ENCODE results near the gene TFF1.

The TFF1 gene

DNA sequence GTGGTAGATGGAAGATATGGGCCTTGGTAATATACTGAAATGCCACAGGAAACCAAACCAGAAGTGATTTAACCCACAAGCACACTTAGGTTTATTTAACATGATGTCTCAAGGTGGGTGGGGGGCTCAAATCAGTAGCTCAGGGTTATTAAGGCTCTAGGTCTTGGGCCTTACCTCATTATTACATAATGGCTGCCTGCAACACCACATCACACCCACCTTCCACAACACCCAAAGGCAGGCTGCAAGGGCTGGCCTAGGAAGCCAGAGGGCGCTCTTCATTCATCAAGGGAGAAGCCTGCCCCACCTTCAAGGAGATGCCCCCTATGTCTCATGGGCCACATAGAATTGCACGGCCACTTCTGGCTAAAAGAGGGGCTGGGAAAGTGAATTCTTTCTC, 6.0 kb downstream of the TFF1 start:
- no peak for ATAC-seq

- ATAC-seq: no peak
These were observed 7.4 kb downstream of the TFF1 start for GRCh38 chr21:42358937-42359336.

GRCh38 chr21:42358261-42358660, 8.1 kb downstream of the TFF1 start:
- ATAC-seq: no peak

DNA sequence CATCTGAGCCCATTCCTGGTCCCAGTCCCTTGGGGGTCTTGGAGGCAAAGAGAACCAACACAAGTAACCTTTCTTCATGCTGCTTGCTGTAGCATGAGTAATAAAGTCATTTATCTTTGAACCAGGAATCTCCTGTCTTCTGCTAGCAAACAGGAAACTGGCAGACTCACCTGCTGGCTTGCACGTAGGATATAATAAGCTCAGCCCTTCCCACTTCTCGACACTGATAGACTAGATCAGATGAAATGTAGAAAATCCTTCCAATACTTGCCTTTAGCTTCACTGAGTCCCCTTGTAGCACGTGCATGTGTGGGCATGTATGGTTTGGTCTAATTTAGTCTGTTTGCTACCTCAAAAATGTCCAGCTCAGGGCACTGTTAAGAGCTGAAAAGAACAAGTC, 9.0 kb downstream of the TFF1 start:
- no peak for ATAC-seq

DNA sequence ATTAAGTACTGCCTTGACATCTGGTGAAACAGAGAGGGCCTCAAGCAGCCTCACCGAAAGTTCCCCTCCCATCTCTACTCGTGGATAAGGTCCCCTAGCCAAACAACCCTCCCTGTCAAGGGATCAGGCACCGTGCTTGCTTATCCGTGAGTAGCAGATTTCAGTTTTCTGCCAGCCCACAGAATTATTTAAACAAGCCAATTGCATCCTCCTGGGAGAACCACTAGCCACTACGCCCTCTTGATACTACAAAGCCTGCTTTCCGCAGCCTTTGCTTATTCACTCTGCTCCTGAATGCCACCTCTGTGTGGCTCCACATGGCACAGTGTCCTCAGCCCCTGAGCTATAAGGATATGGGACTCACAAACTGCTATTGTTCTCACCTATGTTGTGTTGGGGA, 9.7 kb downstream of the TFF1 start:
- ATAC-seq: no peak

- ATAC-seq: no peak
These were observed 10.3 kb downstream of the TFF1 start for GRCh38 chr21:42356046-42356445.

- no peak for ATAC-seq
These were observed 12.7 kb downstream of the TFF1 start for GRCh38 chr21:42353623-42354022.

- ATAC-seq: no peak
These were observed 13.8 kb downstream of the TFF1 start for GRCh38 chr21:42352441-42353095.

- ATAC-seq: no peak
These were observed 14.5 kb downstream of the TFF1 start for GRCh38 chr21:42351626-42352440.

DNA sequence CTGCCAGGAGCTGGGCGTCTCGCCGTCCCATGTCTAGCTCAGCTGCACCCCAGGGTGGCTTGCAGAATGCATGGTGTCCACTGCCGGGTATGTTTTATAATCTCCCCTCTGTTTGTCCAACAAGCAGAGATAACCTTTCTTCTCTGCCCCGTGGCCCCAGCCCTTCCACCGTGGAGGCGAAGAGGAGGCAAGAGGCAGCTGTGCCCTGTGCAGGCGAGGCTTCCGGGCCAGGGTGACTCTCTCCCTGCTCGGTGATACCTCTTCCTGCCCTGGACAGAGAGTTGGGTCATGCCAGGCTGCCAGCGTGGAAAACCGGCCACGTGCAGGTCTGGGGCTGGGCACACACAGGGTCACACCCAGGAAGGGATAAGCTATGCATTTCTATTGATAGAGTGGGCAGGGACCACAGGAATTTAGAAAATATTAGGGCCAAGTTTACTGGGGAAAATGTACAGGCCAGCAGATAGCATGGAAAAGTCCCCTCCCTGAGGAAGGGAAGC, 15.4 kb downstream of the TFF1 start, which contains the start of gene TFF2:
Gene TFF2 (minus strand): TSS at position 68 of the 500 bp plus-strand sequence. CDS start 37 bp downstream, at position 31.
- ATAC-seq: no peak

GRCh38 chr21:42350318-42350910, 15.9 kb downstream of the TFF1 start:
- no peak for ATAC-seq

- no peak for ATAC-seq
These were observed 16.7 kb downstream of the TFF1 start for GRCh38 chr21:42349420-42350317.

DNA sequence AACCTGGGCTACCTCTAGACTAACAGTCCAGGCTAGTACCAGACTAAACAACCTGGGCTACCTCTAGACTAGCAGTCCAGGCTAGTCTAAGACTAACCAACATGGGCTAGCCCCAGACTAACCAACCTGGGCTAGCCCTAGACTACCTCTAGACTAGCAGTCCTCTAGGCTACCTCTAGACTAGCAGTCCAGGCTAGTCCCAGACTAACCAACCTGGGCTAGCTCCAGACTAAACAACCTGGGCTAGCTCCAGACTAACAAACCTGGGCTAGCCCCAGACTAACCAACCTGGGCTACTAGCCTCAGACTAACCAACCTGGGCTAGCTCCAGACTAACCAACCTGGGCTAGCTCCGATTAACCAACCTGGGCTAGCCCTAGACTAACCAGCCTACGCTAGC, 17.6 kb downstream of the TFF1 start:
- no peak for ATAC-seq

DNA sequence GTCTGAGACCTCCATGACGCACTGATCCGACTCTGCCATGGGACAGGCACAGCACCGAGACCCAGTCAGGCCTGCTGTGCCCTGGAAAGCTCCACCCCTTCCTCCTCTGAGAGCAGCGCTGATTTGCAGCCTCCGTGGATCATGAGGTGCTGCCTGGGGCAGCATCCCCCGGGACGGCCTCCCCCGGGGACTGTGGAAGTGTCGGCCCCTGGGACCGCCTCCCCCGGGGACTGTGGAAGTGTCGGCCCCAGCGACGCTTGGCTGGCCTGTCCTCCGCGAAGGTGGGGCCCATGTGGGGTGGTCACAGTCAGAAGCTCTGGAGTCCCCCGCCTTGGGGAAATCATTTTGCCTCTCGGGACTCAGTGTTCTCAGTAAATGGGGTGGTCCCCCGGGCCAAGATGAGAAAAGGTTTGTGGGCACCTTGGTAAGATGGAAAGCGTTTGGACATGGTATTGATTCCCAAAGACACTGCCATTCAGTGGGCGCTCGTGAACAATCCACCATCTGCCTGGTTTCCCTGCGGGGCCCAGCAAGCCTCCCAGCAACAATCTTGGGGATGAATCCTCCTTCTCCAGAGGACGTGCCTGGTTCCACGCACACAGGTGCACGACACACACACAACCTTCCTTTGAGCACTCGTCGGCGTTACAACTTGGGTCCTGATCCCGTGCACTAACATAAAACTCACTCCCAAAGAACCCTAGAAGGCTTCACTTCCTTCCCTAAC, 18.6 kb downstream of the TFF1 start:
- ATAC-seq: no peak

GRCh38 chr21:42346866-42347600, 19.3 kb downstream of the TFF1 start:
- no peak for ATAC-seq

DNA sequence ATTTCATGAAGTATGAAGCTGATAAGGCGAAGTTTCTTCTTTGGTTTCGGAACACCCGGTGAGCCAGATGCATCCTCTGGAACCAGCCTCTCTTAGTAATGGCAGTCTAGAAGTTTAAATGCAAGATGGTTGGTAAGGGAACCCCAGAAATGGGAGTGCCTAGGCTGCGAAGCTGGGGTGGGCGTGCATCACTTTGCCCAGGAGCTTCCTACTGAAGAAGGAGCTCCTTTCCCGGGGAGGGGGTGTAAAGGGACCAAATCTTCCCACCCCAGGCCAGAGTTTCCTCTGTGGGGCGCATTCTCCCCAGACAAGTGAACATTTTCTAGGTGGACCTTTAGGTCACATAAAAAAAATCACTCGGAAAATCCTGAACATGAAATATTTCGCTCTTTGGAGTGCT, 19.9 kb downstream of the TFF1 start:
- ATAC-seq: no peak

- no peak for ATAC-seq
These were observed 21.7 kb downstream of the TFF1 start for GRCh38 chr21:42344631-42345030.

DNA sequence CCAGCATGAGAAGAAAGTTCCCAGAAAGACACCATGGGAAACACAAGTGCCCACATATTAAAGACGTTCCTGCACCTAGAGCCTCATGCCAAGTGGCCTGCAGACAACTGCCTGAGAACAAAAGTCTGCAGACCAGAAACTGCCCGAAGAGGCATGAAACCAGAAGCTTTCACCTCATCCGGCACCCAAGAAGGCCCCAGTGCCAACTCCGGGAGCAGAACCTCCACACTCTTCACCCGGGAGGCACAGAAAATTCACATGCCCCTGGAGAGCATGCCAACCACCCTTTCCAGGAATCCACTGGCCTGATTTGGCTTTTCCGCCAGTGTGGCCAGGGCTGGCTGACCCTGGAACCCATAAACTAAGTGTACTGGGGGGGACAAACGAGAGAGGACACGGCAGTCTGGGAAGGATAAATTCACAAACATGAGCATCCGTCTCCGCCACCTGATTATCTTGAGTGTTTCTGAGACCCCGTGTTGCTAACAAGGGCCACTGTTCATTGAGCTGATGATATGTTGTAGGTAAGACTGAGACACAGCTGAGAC, 22.3 kb downstream of the TFF1 start:
- no peak for ATAC-seq

DNA sequence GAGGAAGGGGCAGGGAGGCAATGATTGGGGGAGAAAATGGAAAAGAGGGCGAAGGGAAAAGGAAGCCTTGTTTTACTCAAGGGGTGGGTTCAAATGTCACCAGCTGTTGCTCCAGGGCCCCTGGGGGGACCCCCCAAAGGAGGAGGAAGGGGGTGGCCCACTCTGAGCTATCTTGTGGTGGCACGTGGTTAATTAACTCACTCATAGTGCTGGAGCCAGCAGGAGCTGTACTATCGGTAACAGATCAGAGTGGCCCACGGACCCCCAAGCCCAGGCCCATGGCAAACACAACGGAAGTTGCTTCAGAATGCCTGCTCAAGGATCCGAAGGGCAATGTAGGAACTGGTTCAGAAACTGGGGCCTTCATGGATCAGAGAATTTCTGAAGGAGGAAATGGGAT, 22.8 kb downstream of the TFF1 start:
- ATAC-seq: no peak

GRCh38 chr21:42343101-42343500, 23.2 kb downstream of the TFF1 start:
- no peak for ATAC-seq

All from activated CD4-positive, CD25-positive, alpha-beta regulatory T cell treated with anti-CD3 and anti-CD28 coated beads, Interleukin-2, amount 50 U/mL, for 24 hours (primary cell).